IgD-negative memory B cell (primary cell): ENCODE results near the gene FIS1. TPM values are rescaled to one million over a fixed set of nuclear protein-coding genes. Genes with fewer than 3 reads are reported as not detected.

Experiments
- polyA plus RNA-seq: library from polyadenylated mRNA; unstranded; fragments of 300-500 nt; fragmentation: Illumina TruSeq; gene quantifications from one replicate; pipeline ENCODE4 v1.2.3, GENCODE V29; 2021

The FIS1 gene
- polyA plus RNA-seq, 1 donor from 2014 or later = 172 TPM

Other genes starting within 250 kb of the FIS1 start
- not detected for gene MUC17, start 225.0 kb downstream of the FIS1 start, polyA plus RNA-seq
- gene TRIM56, start 159.6 kb downstream of the FIS1 start, polyA plus RNA-seq = 15.0 TPM
- not detected for gene SERPINE1, start 118.0 kb downstream of the FIS1 start, polyA plus RNA-seq
- 8.3 TPM for gene AP1S1, start 90.6 kb downstream of the FIS1 start, polyA plus RNA-seq
- gene VGF, start 79.5 kb downstream of the FIS1 start, polyA plus RNA-seq = not detected
- not detected for gene NAT16, start 64.8 kb downstream of the FIS1 start, polyA plus RNA-seq
- gene MOGAT3, start 44.0 kb downstream of the FIS1 start, polyA plus RNA-seq = not detected
- 16.8 TPM for gene PLOD3, start 27.5 kb downstream of the FIS1 start, polyA plus RNA-seq
- 54.4 TPM for gene ZNHIT1, start 26.9 kb downstream of the FIS1 start, polyA plus RNA-seq
- 2.2 TPM for gene CLDN15, start 7.3 kb downstream of the FIS1 start, polyA plus RNA-seq
- gene IFT22, start 76.7 kb upstream of the FIS1 start, polyA plus RNA-seq = 5.3 TPM
- not detected for gene COL26A1, start 117.8 kb upstream of the FIS1 start, polyA plus RNA-seq